B cell (primary cell): ENCODE results near the gene MEN1. TPM values are rescaled to one million over a fixed set of nuclear protein-coding genes. Genes with fewer than 3 reads are reported as not detected.

Experiments used
- ATAC-seq: fragments of 200-7000 bp; cut with Tn5 transposase; one replicate; pipeline ENCODE4 v1.10.0; 2021; ENCODE audit warnings: low read depth, mild to moderate bottlenecking, moderate number of reproducible peaks, moderate library complexity
- CTCF ChIA-PET: fragments of 350-600 bp; sonication (Branson Sonifier 250); formaldehyde crosslinking; loops from one replicate; lab custom pipeline; 2021; ENCODE audit warnings: antibody characterized with exemption, inconsistent platforms; lab: Charles Lee
- POLR2A ChIA-PET: fragments of 350-600 bp; sonication (Branson Sonifier 250); formaldehyde crosslinking; loops from one replicate; lab custom pipeline; 2021; ENCODE audit warnings: antibody characterized with exemption; lab: Charles Lee
- DNase-seq: peaks from one replicate; pipeline ENCODE4 v3.0.0; 2013
- H2AFZ ChIP-seq: 2 replicates; pipeline ENCODE4 v1.6.1; 2012; ENCODE audit warnings: mild to moderate bottlenecking, low read depth, low read length; ENCODE audit not compliant: insufficient read depth, poor library complexity, severe bottlenecking
- H3K27ac ChIP-seq, 2 donors: 1 replicate in 1 of 2; 2 replicates in 1 of 2; pipeline ENCODE4 v1.5.1; 2012 to 2013; ENCODE audit warnings: low read length in 2 of 2, mild to moderate bottlenecking in 2 of 2, moderate library complexity in 1 of 2
- H3K27me3 ChIP-seq, 4 experiments: fragments of 200-600 bp in 1 of 4; sonication (generic) in 1 of 4; replicated peaks in 1 of 4; 1 replicate in 2 of 4; 2 replicates in 2 of 4; pipeline versions ENCODE4 v1.6.1 to v1.7.0; 2013 to 2016; ENCODE audit warnings: low read length in 3 of 4, mild to moderate bottlenecking in 2 of 4, mixed read lengths in 1 of 4, moderate library complexity in 1 of 4; ENCODE audit not compliant: insufficient read depth in 4 of 4, control insufficient read depth in 3 of 4; ENCODE audit errors: control extremely low read depth in 1 of 4
- H3K36me3 ChIP-seq, 2 experiments: replicated peaks in 1 of 2; 1 replicate in 1 of 2; 2 replicates in 1 of 2; pipeline versions ENCODE4 v1.6.1 to v1.7.1; 2013; ENCODE audit warnings: low read length in 1 of 2; ENCODE audit not compliant: insufficient read depth in 2 of 2, control insufficient read depth in 1 of 2; ENCODE audit errors: control extremely low read depth in 1 of 2, extremely low read depth in 1 of 2
- H3K4me1 ChIP-seq, 2 donors: fragments of 200-600 bp in 1 of 2; sonication (generic) in 1 of 2; 1 replicate in 1 of 2; 2 replicates in 1 of 2; pipeline versions ENCODE4 v1.5.1 to v1.6.1; 2013 to 2017; ENCODE audit warnings: low read length in 2 of 2; ENCODE audit not compliant: control insufficient read depth in 2 of 2, insufficient read depth in 2 of 2
- H3K4me2 ChIP-seq: replicated peaks from 2 replicates; pipeline ENCODE3; 2012; ENCODE audit warnings: mild to moderate bottlenecking, low read depth, low read length; ENCODE audit not compliant: poor library complexity, severe bottlenecking
- H3K4me3 ChIP-seq, 5 experiments: fragments of 200-600 bp in 1 of 5; sonication (generic) in 1 of 5; 1 replicate in 3 of 5; 2 replicates in 2 of 5; pipeline versions ENCODE4 v1.5.1 to v1.7.0; 2011 to 2016; ENCODE audit warnings: low read length in 4 of 5, mild to moderate bottlenecking in 4 of 5, low read depth in 2 of 5, control low read depth in 1 of 5, moderate library complexity in 1 of 5; ENCODE audit not compliant: insufficient read depth in 1 of 5; ENCODE audit errors: control extremely low read depth in 1 of 5, extremely low read depth in 1 of 5
- H3K79me2 ChIP-seq: fragments of 200-600 bp; sonication (generic); one replicate; pipeline ENCODE4 v1.6.0; 2016; ENCODE audit warnings: low read length; ENCODE audit not compliant: control insufficient read depth, insufficient read depth
- H3K9ac ChIP-seq: fragments of 200-600 bp; sonication (generic); 2 replicates; pipeline ENCODE4 v1.6.1; 2017; ENCODE audit warnings: mild to moderate bottlenecking, low read length, moderate library complexity
- H3K9me3 ChIP-seq, 3 donors: one replicate each; pipeline versions ENCODE4 v1.6.1 to v1.7.1; 2013; ENCODE audit warnings: low read length in 2 of 3; ENCODE audit not compliant: control insufficient read depth in 2 of 3, insufficient read depth in 1 of 3; ENCODE audit errors: control extremely low read depth in 1 of 3
- H4K20me1 ChIP-seq: 2 replicates; pipeline ENCODE4 v1.6.0; 2012; ENCODE audit warnings: mild to moderate bottlenecking, low read length; ENCODE audit not compliant: insufficient read depth, control insufficient read depth, poor library complexity, severe bottlenecking
- H3K27ac Mint-ChIP-seq: one replicate; pipeline ENCODE4 v1.8.0; 2021; ENCODE audit warnings: mixed read lengths
- H3K27me3 Mint-ChIP-seq: one replicate; pipeline ENCODE4 v1.8.0; 2021; ENCODE audit warnings: mixed read lengths
- H3K4me1 Mint-ChIP-seq: one replicate; pipeline ENCODE4 v1.8.0; 2021; ENCODE audit warnings: mixed read lengths
- H3K4me3 Mint-ChIP-seq: one replicate; pipeline ENCODE4 v1.8.0; 2021; ENCODE audit warnings: mixed read lengths
- H3K9me3 Mint-ChIP-seq: one replicate; pipeline ENCODE4 v1.8.0; 2022; ENCODE audit warnings: mixed read lengths; ENCODE audit not compliant: insufficient read depth
- EZH2 ChIP-seq: IDR thresholded peaks from 2 replicates; pipeline ENCODE4 v1.6.1; 2012; ENCODE audit warnings: borderline replicate concordance, low read depth, mild to moderate bottlenecking, moderate library complexity, low read length; ENCODE audit not compliant: insufficient read depth, poor library complexity, severe bottlenecking
- WGBS: methylation state at CpG from one replicate; pipeline ENCODE4 v1.1.5; 2013; ENCODE audit warnings: missing lambda C conversion rate; ENCODE audit not compliant: insufficient coverage; 5-methylcytosine and 5-hydroxymethylcytosine counted together
- intact Hi-C: fragments of 100-400 bp; cut with micrococcal nuclease; formaldehyde crosslinking; loops from one replicate; pipeline ENCODE4 v1.10.0; 2022
- polyA plus RNA-seq: library from polyadenylated mRNA; depleted of rRNA; stranded (reverse); fragments of >200 nt; gene quantifications from 2 replicates; pipeline ENCODE4 v1.2.3, GENCODE V29; 2012
- total RNA-seq, 2 donors: library from RNA; stranded (reverse); fragments of 120-200 nt in 1 of 2; gene quantifications; 1 replicate in 1 of 2; 2 replicates in 1 of 2; pipeline versions ENCODE4 v1.2.3 to v1.2.4, GENCODE V29; 2013 to 2022
- TF ChIP-seq, protein P1 (sequence below): fragments of 200-600 bp; IDR thresholded peaks from one replicate; pipeline ENCODE4 v1.8.0; 2022; ENCODE audit warnings: antibody characterized with exemption, mild to moderate bottlenecking

The MEN1 gene
- total and polyA plus RNA-seq, 2 donors (not counting 1 experiment from before 2014, with no cell fraction given) = 48.2 to 68.5 TPM

DNA sequence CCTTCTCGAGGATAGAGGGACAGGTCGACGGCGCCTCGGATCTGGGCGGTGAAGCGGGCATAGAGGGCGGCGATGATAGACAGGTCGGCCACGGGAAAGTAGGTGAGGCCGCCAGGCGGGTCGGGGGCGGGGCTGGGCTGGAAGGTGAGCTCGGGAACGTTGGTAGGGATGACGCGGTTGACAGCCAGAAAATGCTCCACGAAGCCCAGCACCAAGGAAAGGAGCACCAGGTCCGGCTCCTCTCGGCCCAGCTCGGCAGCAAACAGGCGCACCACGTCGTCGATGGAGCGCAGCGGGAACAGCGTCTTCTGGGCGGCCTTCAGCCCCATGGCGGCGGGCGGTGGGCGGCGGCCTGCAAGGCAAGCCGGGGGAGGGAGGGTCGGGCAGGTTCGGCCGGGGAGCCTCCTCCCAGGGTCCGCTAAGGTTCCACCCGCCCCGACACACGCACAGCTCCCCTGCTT is 540 bp downstream of the MEN1 start:
- Mint-ChIP-seq H3K27me3 (no peaks in the 10 kb centered on the region), H3K4me3 (peak overlapping the region; percentile 98), H3K4me1 (peaks cover 32% of the 10 kb centered on the region), H3K27ac (peak overlapping the region; percentile 95), H3K9me3 (no peaks in the 10 kb centered on the region)
- H3K79me2 ChIP-seq = peaks cover 46% of the 10 kb centered on the region
- H3K4me3 ChIP-seq = peak overlapping the region; percentile 21 to 99 (median 86)
- DNase-seq = peak; percentile 36
- H3K4me1 ChIP-seq = peaks cover 13 to 28% of the 10 kb centered on the region in 2 donors
- peak overlapping the region; percentile 95 for H3K4me2 ChIP-seq
- ChIA-PET POLR2A (interaction anchor here (0.7 to 2.6 kb wide), 5 partner anchors 10 to 70 kb away, joined by 3 to 16 read pairs (median 10); partner anchors contain the start of genes RASGRP2 and SF1), CTCF (interaction anchor here (0.8 to 1.6 kb wide), 6 partner anchors 10 to 33 kb away, joined by 3 to 4 read pairs (median 4); no protein-coding TSS in a partner anchor)
- peaks cover 11% of the 10 kb centered on the region for H4K20me1 ChIP-seq
- peak overlapping the region in 1 of 2 donors; percentile 79 for H3K27ac ChIP-seq
- H2AFZ ChIP-seq = peak overlapping the region; percentile 99
- no peaks in the 10 kb centered on the region for H3K9me3 ChIP-seq
- peak; percentile 7 for ATAC-seq
- intact Hi-C loops = loop anchor here (1.0 to 2.0 kb wide), 5 partner anchors 8 to 79 kb away; partner anchors contain the start of genes CDC42BPG and RASGRP2
- H3K36me3 ChIP-seq = peaks cover 0 to 27% of the 10 kb centered on the region in 2 experiments
- WGBS = 5% methylated on average over 42 of the region's 44 CpGs
- H3K27me3 ChIP-seq = no peaks in the 10 kb centered on the region
- TF ChIP-seq, protein P1, sequence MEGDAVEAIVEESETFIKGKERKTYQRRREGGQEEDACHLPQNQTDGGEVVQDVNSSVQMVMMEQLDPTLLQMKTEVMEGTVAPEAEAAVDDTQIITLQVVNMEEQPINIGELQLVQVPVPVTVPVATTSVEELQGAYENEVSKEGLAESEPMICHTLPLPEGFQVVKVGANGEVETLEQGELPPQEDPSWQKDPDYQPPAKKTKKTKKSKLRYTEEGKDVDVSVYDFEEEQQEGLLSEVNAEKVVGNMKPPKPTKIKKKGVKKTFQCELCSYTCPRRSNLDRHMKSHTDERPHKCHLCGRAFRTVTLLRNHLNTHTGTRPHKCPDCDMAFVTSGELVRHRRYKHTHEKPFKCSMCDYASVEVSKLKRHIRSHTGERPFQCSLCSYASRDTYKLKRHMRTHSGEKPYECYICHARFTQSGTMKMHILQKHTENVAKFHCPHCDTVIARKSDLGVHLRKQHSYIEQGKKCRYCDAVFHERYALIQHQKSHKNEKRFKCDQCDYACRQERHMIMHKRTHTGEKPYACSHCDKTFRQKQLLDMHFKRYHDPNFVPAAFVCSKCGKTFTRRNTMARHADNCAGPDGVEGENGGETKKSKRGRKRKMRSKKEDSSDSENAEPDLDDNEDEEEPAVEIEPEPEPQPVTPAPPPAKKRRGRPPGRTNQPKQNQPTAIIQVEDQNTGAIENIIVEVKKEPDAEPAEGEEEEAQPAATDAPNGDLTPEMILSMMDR = no peak
- no peak for TF ChIP-seq EZH2
- peak overlapping the region; percentile 90 for H3K9ac ChIP-seq

DNA sequence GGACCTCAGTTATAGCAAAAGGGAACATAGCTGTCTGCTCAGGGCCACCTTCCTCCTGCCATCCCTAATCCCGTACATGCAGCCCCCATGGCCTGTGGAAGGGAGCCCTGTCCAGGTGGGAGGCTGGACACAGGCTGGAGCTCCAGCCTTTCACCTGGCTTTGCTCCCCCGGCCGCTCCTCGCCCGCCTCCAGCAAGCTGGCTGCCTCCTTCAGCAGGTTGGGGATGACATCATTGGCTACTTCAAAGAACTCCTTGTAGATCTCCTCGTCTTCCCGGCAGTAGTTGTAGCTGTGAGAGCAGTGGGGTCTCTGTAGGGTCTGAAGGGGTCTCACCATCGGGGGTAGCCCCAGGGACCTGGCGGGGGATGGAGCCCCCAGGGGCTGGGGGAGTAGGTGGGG is 4.9 kb downstream of the MEN1 start:
- Histone ChIP-seq H2AFZ (no peak overlapping the region), H3K27ac (no peak overlapping the region), H3K79me2 (peaks cover 77% of the 10 kb centered on the region), H3K9ac (no peak overlapping the region), H4K20me1 (peaks cover 11% of the 10 kb centered on the region), H3K4me2 (no peak overlapping the region), H3K4me3 (no peak overlapping the region), H3K36me3 (peaks cover 0 to 38% of the 10 kb centered on the region in 2 experiments), H3K27me3 (no peaks in the 10 kb centered on the region), H3K9me3 (no peaks in the 10 kb centered on the region), H3K4me1 (peaks cover 36 to 45% of the 10 kb centered on the region in 2 donors)
- ChIA-PET POLR2A (interaction anchor here (0.5 kb wide), 1 partner anchor 12 kb away, joined by 3 read pairs; no protein-coding TSS in a partner anchor), CTCF (interaction anchor here (6.3 kb wide), 1 partner anchor 62 kb away, joined by 37 read pairs; the partner anchor contains the start of gene RASGRP2)
- H3K9me3 Mint-ChIP-seq = no peaks in the 10 kb centered on the region
- DNase-seq (no peak), ATAC-seq (no peak)
- H3K4me3 Mint-ChIP-seq = peak overlapping the region; percentile 16
- no peaks in the 10 kb centered on the region for H3K27me3 Mint-ChIP-seq
- H3K27ac Mint-ChIP-seq = no peak overlapping the region
- TF ChIP-seq, protein P1 = no peak
- TF ChIP-seq EZH2 = no peak
- H3K4me1 Mint-ChIP-seq = peaks cover 40% of the 10 kb centered on the region
- WGBS = 100% methylated on average over 9 of the region's 9 CpGs
- intact Hi-C loops = no loop called here
